Small intestine (tissue), 7 donors: Measurements from ENCODE around the gene ZNF740. TPM values are rescaled to one million over a fixed set of nuclear protein-coding genes. Genes with fewer than 3 reads are reported as not detected.

ENCODE experiments used
- DNase-seq, 2 donors: peaks; one replicate each; pipeline versions ENCODE4 v3.0.0 to v3.0.0-alpha.2; 2013
- FAIRE-seq: peaks from 2 replicates; lab custom pipeline; 2012; peaks lifted over from hg19 to GRCh38; lab: Jason Lieb, UNC
- H3K27ac ChIP-seq, 3 donors: one replicate each; pipeline ENCODE4 v1.5.1; 2013; ENCODE audit warnings: low read length in 2 of 3, mild to moderate bottlenecking in 2 of 3, control low read depth in 1 of 3, inconsistent platforms in 1 of 3, low read depth in 1 of 3, moderate library complexity in 1 of 3
- H3K27me3 ChIP-seq, 3 donors: one replicate each; pipeline ENCODE4 v1.6.1; 2013; ENCODE audit warnings: low read length in 3 of 3, inconsistent platforms in 1 of 3; ENCODE audit not compliant: control insufficient read depth in 3 of 3, insufficient read depth in 3 of 3
- H3K36me3 ChIP-seq, 3 donors: one replicate each; pipeline ENCODE4 v1.6.1; 2013; ENCODE audit warnings: low read length in 3 of 3, inconsistent platforms in 1 of 3, low read depth in 1 of 3, mild to moderate bottlenecking in 1 of 3, moderate library complexity in 1 of 3; ENCODE audit not compliant: control insufficient read depth in 3 of 3, insufficient read depth in 2 of 3
- H3K4me1 ChIP-seq, 3 donors: one replicate each; pipeline ENCODE4 v1.6.1; 2013; ENCODE audit warnings: low read length in 2 of 3, inconsistent platforms in 1 of 3, low read depth in 1 of 3, mild to moderate bottlenecking in 1 of 3, moderate library complexity in 1 of 3; ENCODE audit not compliant: control insufficient read depth in 3 of 3, insufficient read depth in 2 of 3
- H3K4me3 ChIP-seq, 3 donors: one replicate each; pipeline ENCODE4 v1.5.1; 2013; ENCODE audit warnings: low read length in 3 of 3, control low read depth in 1 of 3, inconsistent platforms in 1 of 3, low read depth in 1 of 3, mild to moderate bottlenecking in 1 of 3, moderate library complexity in 1 of 3
- H3K9me3 ChIP-seq, 2 donors: one replicate each; pipeline ENCODE4 v1.6.1; 2013; ENCODE audit warnings: low read depth in 1 of 2, low read length in 1 of 2; ENCODE audit not compliant: control insufficient read depth in 2 of 2, insufficient read depth in 1 of 2
- WGBS, 3 donors: extraction: QIAGEN DNeasy Blood & Tissue Kit; methylation state at CpG; one replicate each; pipeline ENCODE4 v1.1.7; 2013; 5-methylcytosine and 5-hydroxymethylcytosine counted together
- polyA plus RNA-seq, 4 donors: library from polyadenylated mRNA; stranded (reverse) in 3 of 4; unstranded in 1 of 4; fragments of 200-250 nt in 3 of 4; fragments of 120-200 nt in 1 of 4; gene quantifications; one replicate each; pipeline versions ENCODE4 v1.2.1 to v1.2.3, GENCODE V29; 2013
- donor health status: healthy with polysubstance abuse.
- donor health status: control.
- donor health status: control.
- donor health status: Bipolar disorder and iron deficiency.
- donor health status: healthy.

The ZNF740 gene
- polyA plus RNA-seq, 4 donors = 2.9 to 23.4 (median 7.1) TPM

DNA sequence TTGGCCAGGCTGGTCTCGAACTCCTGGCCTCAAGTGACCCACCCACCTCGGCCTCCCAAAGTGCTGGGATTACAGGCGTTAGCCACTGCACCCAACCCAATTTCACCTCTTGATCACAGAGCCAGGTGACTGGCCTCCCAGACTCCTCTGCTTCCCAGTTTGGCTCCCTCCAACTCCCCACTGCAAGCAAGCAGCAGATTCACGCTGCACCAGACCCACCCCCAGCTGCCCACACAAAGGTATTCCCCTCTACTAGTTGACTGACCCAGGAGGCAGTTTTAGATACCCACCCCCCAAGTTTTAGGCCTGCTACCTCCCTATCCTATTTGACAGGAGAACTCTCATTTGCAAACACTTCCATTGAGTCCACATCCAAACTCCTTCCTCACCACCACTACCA is 46.3 kb downstream of the ZNF740 start:
- Histone ChIP-seq H3K4me1 (peaks cover 0 to 25% (median 3%) of the 10 kb centered on the region in 3 donors), H3K27ac (no peak overlapping the region), H3K4me3 (no peak overlapping the region), H3K27me3 (peaks cover 0 to 23% (median 0%) of the 10 kb centered on the region in 3 donors), H3K9me3 (no peaks in the 10 kb centered on the region), H3K36me3 (no peaks in the 10 kb centered on the region)
- 81 to 84% (median 83%) methylated on average over 4 of the region's 4 CpGs for WGBS, 3 donors
- FAIRE-seq (no peak), DNase-seq (no peak)

DNA sequence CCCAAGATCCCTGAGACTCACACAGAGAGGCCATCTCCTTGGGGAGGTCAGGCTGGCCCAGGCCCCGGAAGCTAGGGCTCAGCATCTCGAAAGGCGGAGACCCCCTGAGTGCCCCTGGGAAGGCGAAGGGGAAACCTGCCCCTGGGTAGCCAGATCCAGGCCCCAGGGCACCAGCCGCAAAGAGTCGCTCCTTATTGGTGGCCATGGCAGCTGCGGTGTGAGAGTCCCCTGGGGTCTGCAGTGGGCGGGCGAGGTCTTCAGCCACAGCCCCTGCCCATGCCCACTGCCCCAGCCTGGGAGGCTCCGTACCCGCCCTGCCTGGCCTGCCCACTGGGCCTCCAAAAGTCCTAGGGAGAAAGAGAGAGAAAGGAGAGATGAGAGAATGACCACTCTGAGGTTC is 46.8 kb downstream of the ZNF740 start:
- peaks cover 0 to 21% (median 3%) of the 10 kb centered on the region in 3 donors for H3K4me1 ChIP-seq
- H3K27me3 ChIP-seq = peaks cover 0 to 25% (median 0%) of the 10 kb centered on the region in 3 donors
- FAIRE-seq (no peak), DNase-seq (no peak)
- no peaks in the 10 kb centered on the region for H3K9me3 ChIP-seq
- 92 to 96% (median 94%) methylated on average over 10 to 11 of the region's 11 CpGs for WGBS, 3 donors
- H3K4me3 ChIP-seq = no peak overlapping the region
- H3K36me3 ChIP-seq = no peaks in the 10 kb centered on the region
- no peak overlapping the region for H3K27ac ChIP-seq

DNA sequence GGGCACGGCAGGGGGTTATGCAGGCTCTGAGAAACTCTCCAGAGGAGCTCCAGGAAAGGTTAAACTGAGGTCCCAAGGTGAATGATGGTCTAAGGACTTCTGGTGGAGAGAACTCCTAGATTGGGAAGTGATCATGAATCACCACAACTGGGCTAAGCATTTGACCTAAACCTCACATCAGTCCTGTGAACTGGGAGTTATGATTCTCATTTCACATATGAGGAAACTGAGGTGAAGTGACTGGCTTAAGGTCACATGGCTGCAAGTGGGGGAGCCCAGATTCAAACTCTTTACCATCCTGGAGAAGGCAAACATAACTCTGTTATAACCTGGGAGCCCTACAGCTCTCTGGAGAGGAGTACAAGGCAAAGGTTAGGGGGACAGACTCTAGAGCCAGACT is 47.3 kb downstream of the ZNF740 start:
- WGBS, 3 donors = 85 to 100% (median 86%) methylated on average over 1 of the region's 1 CpG
- Histone ChIP-seq H3K4me1 (peaks cover 0 to 24% (median 3%) of the 10 kb centered on the region in 3 donors), H3K36me3 (no peaks in the 10 kb centered on the region), H3K27ac (no peak overlapping the region), H3K27me3 (peaks cover 0 to 30% (median 0%) of the 10 kb centered on the region in 3 donors), H3K9me3 (no peaks in the 10 kb centered on the region), H3K4me3 (no peak overlapping the region)
- FAIRE-seq (no peak), DNase-seq (no peak)

DNA sequence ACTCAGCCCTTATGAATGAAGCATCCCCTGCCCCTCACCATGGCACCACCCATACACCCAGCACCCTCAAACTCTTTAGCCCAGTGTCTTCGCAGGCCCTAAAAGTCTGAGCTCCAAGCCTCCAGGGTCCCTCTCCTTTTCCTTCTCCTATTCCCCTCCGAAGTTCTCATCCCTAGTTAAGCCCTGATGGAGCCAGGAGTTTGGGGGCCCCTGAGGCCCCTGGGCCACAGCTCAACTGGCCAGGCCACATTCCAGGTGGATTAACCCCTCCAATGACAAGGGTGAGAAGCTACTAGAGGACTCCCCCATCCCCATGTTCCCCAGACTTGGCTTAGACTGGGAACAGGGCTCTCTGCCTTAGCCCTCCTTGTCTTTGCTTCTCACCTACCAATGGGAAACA is 48.9 kb downstream of the ZNF740 start:
- Histone ChIP-seq H3K27ac (no peak overlapping the region), H3K36me3 (no peaks in the 10 kb centered on the region), H3K9me3 (no peaks in the 10 kb centered on the region), H3K4me1 (peaks cover 0 to 25% (median 0%) of the 10 kb centered on the region in 3 donors), H3K27me3 (peaks cover 0 to 46% (median 0%) of the 10 kb centered on the region in 3 donors), H3K4me3 (no peak overlapping the region)
- 81 to 89% (median 87%) methylated on average over 2 of the region's 2 CpGs for WGBS, 3 donors
- no peak for FAIRE-seq
- DNase-seq = no peak

DNA sequence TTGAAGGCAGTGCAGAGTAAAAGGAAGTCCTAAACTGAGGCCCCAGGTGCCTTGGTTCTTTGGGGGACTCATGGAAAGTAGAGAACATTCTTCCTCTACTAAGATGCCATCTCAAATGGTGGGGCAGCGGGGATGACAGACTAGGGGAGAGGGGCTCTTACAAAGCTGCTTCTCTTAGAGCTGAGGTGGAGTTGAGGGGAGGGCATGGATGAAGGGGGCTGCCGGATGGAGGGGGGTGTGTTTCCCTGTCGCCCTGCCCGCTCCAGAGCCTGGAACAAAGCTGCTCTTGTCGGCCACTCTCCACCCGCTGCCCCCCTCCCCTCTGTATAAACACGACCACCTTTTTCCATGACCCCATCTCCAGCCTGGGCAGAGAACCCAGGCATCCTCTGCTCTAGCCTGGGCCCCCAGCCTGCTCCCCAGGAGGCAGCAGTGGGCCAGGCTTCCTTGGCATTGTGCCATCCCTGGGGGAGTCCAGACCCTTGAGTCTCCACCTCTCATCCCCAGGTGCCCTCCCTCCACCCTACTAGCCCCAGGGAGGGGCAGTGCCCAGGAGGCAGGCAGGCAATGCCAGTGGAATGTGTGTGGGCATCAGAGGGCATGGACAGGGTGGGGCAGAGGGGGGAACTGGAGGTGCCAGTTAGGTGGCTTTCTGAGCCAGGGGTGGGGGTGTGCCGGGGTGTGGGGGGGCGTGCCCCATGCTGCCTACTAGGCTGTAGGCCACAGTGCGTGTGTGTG is 49.8 kb downstream of the ZNF740 start:
- WGBS, 3 donors = 60 to 84% (median 69%) methylated on average over 5 to 10 of the region's 10 CpGs
- Histone ChIP-seq H3K27me3 (peaks cover 0 to 54% (median 0%) of the 10 kb centered on the region in 3 donors), H3K36me3 (no peaks in the 10 kb centered on the region), H3K4me1 (peaks cover 0 to 28% (median 0%) of the 10 kb centered on the region in 3 donors), H3K27ac (no peak overlapping the region), H3K9me3 (no peaks in the 10 kb centered on the region), H3K4me3 (no peak overlapping the region)
- DNase-seq = no peak
- FAIRE-seq = no peak

DNA sequence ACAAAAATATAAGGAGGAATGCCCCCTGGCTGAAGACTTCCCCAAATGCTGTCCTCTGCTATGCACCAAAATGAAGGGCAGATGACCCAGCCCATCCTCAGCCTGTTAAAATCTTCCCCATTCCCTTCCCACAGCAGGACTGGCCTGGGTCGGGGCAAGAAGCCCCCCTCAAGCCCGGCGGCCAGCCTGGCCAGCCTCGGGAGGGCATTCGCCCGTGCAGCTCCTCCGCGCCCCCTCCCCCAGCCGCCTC is 51.1 kb downstream of the ZNF740 start:
- no peaks in the 10 kb centered on the region for H3K36me3 ChIP-seq
- H3K4me3 ChIP-seq = peak overlapping the region; percentile 30 to 47 (median 34)
- no peaks in the 10 kb centered on the region for H3K9me3 ChIP-seq
- FAIRE-seq (no peak), DNase-seq (no peak)
- peak overlapping the region in 2 of 3 donors; percentile 10 to 47 for H3K27ac ChIP-seq
- H3K4me1 ChIP-seq = peaks cover 0 to 28% (median 0%) of the 10 kb centered on the region in 3 donors
- H3K27me3 ChIP-seq = peaks cover 0 to 65% (median 0%) of the 10 kb centered on the region in 3 donors
- WGBS, 3 donors = 0 to 3% (median 2%) methylated on average over 9 of the region's 9 CpGs

DNA sequence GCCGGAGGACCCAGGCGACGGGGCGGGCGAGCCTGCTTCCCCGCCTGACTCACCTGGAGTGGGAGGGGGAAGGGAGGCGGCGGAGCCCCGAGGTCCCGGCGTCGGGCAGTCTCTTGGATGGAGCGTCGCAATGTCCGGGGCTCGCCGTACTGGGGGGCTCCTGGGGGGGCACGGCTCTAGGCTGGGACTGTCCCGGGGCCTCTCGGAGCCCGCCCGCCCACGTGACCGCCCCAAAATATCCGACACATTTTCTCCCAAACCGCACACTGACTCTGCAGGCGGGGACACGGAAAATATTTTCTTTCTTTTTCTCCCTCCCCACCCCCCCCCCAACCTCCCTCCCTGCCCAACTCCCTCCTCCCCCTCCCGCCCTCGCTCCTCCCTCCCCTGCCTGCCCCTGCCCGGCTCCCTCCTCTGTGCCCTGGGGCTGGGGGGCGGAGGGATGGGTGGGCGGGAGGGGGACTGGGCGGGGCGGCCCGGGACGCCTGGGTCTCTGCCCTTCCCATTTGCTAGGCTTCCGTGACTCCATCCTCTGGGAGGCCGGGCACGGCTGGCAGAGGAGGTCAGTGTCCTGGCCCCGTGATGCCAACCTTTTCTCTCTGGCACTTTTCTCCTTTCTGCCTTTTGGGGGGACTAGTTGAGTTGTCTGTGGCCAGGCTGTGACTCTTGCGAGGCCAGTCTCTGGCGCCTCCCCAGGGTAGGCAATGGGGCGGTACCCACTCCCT is 51.6 kb downstream of the ZNF740 start, which contains the start of gene RARG:
RARG (minus strand) TSS at position 289 of the 725 bp plus-strand sequence. CDS start 4,664 bp downstream, outside the sequence.
- Histone ChIP-seq H3K27me3 (peaks cover 0 to 70% (median 0%) of the 10 kb centered on the region in 3 donors), H3K36me3 (no peaks in the 10 kb centered on the region), H3K9me3 (no peaks in the 10 kb centered on the region), H3K4me3 (peak within 1 kb of the TSS; percentile 30 to 47 (median 34)), H3K27ac (peak within 1 kb of the TSS in 2 of 3 donors; percentile 10 to 47), H3K4me1 (peaks cover 0 to 28% (median 0%) of the 10 kb centered on the region in 3 donors)
- 1 to 2% (median 1%) methylated on average over 30 to 43 of the region's 44 CpGs for WGBS, 3 donors
- DNase-seq = peak in 1 of 2 donors; percentile 49
- no peak for FAIRE-seq

DNA sequence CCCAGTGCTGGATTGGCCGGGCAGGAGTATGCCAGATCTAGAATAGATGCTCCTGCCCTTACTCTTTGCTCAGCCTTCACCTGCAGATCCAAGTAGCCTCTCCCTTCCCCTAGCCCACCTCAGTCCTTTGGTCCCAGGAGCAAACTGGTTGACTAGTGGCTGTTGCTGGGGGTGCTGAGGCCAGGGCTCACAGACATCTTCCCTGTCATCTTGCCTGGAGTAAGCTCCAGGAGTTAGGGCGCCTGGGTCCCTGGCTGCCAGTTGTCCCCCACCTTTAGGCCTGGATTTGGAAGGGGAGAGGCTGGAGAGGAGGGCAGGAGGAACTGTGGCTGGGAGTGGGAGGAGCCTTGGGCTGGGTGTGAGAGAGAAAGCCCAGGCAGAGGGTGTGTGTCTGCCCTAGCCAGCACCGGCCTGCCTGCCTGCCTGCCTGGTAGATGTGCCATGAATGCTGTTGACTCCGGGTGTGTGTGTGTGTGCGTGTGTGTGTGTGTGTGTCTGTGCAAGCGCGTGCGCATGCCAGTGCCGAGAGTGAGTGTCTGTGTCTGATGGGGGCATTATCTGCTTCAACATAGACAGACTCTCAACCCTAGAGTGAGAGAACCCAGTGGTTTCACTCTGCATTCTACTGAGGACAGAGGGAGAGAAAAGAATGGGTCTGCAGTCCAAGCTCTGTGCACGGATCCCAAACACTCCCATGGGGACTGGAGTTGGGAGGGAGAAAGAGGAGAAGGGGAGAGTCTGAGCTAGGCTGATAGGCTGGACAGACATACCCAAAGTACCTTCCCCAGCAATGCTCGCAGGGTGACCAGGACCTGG is 52.3 kb downstream of the ZNF740 start:
- Histone ChIP-seq H3K4me3 (peak overlapping the region in 2 of 3 donors; percentile 33 to 47), H3K9me3 (no peaks in the 10 kb centered on the region), H3K27ac (peak overlapping the region in 1 of 3 donors; percentile 2), H3K4me1 (peaks cover 0 to 28% (median 0%) of the 10 kb centered on the region in 3 donors), H3K27me3 (peaks cover 0 to 70% (median 0%) of the 10 kb centered on the region in 3 donors), H3K36me3 (no peaks in the 10 kb centered on the region)
- 11 to 20% (median 19%) methylated on average over 11 of the region's 11 CpGs for WGBS, 3 donors
- FAIRE-seq (no peak), DNase-seq (peak in 1 of 2 donors; percentile 47)
